ENCODE measurements around the gene GPD2.
"Not testable (repeated sequence)": the region's sequence is repeated elsewhere in the genome, so short reads cannot be mapped to it uniquely, and the experiment has no call there.

Gene GPD2

DNA sequence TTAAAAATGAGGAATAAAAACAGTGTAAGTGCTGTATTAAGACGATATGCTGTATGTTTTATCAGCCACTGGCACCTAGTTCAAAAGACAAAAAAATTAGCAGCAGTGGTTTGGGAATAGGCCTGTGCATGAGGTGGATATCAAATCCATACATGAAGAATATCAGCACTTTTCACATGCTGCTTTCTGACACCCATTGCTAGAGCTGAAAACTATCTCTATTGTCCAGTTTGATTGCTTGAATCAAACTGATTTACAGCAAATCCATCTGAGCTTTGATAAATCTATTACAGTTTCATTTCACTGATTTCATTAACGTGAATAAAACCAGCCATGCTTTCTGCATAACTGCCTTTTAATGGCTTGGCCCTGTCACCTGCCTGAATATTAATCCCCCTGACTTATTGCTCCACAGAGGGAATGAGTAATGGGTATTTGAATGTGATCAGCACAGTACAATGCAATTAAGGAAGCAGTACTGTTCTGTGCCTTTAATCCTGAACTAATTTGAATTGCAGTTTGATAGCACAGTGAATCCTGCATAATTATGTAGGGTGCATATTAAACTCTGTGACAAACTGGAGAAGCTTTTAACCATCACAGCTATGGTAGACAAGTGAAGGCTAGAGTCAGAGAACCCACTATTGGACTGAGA, 154.0 kb downstream of the GPD2 start:
- no peak for DNase-seq (ENCODE audit: low read depth)

DNA sequence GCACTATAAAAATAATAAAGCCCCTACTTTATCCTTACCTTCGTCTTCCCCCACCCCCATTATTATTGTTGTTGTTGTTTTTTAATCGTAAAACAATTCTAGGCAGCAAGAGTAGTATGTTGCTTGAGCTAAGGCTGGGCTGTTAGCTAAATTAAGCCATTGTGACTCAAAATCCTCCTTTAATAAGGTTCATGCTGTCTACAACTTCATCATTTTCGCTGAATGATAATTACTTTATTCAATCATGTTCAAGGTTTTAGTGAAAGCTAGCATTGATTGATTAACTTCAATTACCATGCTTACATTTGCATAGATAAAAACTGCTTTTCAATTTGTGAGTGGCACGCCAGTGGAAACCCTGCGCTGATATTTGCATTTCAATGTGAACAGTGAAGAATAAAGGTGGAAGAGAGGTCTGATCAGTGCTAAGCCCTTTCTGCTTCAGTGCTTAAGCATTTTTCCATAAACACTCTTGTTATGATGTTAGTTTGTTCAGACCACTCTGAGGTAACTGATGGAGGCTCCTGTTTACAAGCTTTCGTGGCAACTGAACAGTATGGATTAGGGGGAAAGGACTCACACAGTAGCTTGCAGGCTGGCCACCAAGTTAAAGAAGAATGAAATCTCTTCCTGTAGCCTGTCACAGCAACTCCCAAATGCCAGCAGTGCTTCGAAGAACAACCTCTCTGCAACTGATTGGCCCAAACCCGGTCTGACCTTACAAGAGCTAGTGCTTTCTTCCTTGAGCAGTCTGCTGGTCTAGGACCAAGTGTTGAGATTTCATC, 156.8 kb downstream of the GPD2 start:
- no peak for DNase-seq (ENCODE audit: low read depth)

DNA sequence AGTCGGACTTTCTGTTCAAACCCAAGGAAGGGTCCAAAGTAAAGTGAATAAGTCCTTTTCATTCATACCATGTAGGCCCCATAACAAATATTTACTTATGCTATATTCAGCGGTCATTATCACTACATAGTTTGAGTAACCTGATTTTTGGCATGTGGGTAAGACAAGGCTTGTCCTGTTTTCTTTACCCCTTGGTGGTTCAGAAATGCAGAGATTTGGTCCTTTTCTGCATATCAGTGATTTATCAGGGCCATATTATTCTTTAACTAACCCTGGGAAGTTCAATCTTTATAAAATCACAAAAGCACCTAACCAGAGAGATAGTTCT, 157.4 kb downstream of the GPD2 start:
- no peak for DNase-seq (ENCODE audit: low read depth)

DNA sequence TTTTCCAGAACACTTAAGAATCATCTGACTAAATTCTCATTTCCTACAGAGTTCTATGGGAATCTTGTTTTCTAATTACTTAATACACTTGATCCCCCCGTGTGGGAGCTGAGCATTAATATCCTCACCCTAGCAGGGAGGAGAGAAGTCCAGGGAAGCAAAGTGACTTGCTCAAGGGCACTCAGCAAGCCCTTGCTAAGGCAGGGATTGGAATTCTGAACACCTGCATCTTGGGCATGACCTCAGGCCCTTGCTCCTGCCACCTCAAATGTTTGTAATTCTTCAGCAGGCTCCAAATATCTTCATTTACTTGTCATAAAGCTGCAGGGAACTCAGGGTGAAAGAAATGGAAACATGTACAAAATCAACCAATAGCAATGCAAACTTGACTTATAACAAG, 162.4 kb downstream of the GPD2 start:
- no peak for DNase-seq (ENCODE audit: low read depth)

DNA sequence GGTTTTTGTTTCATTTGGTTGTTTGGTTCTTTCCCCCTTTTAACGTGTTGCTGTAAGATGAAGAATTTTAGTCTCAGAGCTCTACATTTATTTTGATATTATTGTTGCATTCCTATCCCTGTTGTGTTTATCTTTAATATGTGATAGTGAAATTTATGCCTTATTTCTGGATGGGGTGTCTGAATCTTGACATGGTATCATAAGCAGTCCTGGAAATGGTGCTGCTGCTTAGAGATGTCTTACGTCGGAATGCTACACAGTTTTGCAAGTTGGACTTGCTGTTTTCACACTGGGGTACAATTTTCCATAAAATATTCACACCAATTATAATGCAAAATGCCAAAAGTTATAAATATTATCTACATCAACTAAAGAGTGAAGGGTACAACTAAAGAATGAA, 164.0 kb downstream of the GPD2 start:
- DNase-seq (ENCODE audit: low read depth) = no peak

DNA sequence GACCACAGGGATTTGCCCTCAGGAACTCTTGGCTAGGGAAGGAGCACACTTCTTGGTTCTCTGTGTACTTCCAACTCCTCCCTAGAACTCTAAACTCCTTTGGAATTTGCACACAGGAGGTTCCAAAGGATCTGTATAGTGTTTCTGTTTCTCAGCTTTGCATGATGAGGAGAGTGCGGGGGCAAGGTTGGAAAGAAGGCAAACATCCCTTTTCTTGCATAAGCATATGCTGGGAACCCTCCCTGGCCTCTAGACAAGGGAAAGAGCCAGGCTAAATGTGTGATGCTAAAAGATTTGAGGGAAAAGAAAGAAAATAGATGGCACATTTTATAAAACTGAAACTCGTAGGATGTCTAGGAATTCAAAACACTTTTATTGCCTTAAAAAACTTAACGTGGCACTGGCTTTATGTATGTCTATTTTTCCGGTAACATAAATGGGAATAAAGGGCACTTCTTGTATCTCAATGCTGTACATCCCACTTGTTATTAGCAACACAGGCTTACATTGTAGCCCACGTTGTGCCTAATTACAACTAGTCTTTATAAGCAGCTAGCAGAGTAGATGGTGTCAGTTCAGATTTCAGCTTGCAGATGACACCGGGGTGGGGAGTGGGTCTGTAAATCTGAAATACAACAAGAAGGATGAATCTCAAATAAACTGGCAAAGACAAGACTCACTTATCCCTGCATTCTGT, 165.8 kb downstream of the GPD2 start:
- DNase-seq (ENCODE audit: low read depth) = no peak

DNA sequence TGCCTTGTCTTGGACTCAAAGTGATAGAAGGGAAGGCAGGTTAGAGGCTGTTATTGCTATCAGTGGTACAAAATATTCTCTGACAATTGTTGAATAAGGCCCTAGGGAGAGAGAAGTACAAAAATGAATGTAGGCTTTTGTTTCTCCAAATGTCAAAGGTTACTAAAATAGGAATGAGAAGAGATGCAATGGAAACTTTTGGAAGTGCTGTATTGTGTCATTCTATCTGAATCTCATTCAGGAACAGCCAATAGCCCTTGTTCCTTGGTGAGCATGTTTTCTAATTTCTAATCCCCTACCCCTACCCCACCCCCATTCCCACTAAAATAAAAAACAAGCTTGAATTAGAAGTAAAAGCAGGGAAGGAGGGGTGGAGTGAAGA, 166.4 kb downstream of the GPD2 start:
- no peak for DNase-seq (ENCODE audit: low read depth)

DNA sequence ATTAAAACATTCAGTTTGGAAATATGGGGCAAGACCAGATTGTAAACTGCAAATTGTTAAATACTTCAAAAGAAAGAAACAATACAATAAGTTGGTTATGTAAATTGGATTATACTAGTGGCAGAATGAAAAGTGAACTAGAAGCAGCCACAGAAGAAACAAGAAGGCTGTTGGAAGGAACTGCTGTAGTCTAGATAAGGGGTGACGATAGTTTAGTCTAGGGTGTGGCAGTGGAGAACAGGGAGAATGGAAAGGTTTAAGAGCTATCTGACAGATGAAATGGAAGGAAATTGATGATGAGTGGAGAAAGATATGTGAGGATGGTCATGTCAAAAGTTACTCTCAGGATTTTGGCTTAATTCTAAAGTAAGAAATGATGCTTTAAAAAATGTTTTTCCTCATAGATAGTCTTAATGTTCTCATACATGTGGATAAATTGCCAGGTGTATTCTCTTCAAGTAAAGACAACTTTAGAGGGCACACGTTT, 179.7 kb downstream of the GPD2 start:
- no peak for DNase-seq (ENCODE audit: low read depth)

DNA sequence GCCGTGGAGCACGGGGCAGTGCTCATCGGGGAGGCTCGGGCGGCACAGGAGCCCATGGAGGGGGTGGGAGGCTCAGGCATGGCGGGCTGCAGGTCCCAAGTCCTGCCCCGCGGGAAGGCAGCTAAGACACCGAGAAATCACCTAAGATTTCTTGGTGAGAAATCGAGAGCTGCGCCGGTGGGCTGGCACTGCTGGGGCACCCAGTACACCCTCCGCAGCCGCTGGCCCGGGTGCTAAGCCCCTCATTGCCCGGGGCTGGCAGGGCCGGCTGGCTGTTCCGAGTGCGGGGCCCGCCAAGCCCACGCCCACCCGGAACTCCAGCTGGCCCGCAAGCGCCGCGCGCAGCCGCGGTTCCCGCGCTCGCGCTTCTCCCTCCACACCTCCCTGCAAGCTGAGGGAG, 181.9 kb downstream of the GPD2 start:
- DNase-seq (ENCODE audit: low read depth) = not testable (repeated sequence)

DNA sequence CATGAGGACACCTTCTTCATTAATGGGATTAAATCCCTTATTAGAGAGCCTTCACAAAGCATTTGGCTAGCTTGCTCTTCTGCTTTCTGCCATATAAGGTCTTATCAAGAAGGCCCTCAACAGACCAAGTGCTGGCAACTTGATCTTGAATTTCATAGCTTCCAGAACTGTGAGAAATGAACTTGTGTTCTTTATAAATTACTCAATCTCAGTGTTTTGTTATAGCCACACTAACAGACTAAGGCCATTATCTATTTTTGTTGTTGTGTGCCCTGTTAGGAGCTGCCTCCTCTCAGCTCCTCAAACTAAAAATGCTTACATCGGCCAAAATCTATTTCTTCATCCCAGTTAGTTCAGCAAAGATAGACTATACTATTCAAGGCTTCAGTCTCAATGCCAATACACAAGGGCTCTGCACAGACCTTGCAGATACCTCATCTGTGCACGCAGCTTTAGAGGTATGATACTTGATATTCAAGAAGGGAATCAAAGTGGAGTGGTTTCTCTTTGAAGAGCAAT, 182.9 kb downstream of the GPD2 start:
- DNase-seq (ENCODE audit: low read depth) = no peak

DNA sequence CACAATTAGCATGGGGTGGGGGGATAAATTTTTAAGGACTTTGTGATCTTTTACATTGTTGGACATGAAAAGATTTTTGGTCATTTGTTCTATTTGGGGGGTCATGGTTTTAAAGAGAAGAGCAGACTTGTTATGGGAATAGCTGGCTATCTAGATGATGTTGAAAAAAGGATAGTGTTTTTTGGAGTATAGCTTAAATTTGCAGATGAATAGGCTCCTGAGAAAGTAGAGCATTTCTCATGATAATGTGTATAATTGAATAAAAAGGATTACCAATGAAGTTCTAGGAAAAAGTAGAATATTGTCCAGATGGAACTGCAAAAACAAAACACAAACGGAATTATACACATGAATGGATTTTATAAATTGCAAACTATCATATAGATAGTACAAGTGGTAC, 186.3 kb downstream of the GPD2 start:
- no peak for DNase-seq (ENCODE audit: low read depth)

DNA sequence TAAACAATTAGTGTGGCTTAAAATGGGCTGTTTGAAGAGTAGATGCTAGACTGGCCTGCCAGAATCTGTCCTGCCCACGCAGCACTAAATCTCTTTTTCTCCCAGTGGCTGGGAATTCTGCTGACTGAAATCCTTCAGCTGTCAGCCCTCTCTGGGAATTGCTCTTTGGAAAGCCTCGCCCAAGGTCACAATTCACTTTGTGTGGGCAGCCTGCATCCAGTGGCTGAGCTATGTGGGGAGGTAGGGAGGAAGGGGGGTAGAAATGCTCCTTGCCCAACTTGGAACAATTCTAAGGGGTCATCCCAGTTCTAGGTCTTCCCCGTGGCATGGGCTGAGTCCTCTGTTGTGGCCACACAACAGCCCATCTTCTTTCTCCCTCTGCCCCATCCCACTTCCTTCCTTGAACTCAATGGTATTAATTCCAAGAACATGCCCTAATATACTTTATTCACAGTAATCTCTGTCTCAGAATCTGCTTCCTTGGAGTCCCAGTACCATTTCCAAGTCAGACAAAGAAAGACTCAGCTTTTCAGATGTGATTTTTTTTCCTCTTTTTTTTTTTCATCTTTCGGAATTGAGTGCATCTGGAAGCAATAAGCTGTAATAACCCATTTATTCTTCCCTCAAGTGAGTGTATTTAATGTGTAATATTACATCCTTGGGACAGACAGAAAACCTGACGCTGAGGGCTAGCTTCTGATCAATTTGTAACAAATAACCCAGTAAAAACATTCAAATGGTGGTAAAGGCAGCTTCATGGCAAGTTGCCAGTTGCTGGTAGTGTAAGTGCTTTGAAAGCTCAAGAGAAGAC, 189.4 kb downstream of the GPD2 start:
- no peak for DNase-seq (ENCODE audit: low read depth)

DNA sequence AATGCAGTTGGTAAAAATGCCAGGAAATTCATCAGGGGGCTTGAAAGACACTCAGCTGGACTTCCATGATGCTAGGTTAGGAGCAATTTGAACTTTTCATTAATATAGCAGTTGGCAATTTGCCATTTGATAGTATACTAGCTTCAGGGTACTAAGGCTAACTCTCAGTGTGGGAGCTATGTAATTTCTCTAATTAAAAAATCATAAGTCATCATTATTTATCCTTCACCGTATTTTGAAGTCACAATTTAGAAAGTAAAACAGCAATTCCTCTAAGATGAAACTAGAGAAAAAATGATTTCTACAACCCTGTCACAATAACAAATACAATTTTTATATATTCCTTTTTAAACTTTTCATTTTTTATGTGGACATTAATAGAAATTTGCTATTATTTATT, 190.8 kb downstream of the GPD2 start:
- no peak for DNase-seq (ENCODE audit: low read depth)

DNA sequence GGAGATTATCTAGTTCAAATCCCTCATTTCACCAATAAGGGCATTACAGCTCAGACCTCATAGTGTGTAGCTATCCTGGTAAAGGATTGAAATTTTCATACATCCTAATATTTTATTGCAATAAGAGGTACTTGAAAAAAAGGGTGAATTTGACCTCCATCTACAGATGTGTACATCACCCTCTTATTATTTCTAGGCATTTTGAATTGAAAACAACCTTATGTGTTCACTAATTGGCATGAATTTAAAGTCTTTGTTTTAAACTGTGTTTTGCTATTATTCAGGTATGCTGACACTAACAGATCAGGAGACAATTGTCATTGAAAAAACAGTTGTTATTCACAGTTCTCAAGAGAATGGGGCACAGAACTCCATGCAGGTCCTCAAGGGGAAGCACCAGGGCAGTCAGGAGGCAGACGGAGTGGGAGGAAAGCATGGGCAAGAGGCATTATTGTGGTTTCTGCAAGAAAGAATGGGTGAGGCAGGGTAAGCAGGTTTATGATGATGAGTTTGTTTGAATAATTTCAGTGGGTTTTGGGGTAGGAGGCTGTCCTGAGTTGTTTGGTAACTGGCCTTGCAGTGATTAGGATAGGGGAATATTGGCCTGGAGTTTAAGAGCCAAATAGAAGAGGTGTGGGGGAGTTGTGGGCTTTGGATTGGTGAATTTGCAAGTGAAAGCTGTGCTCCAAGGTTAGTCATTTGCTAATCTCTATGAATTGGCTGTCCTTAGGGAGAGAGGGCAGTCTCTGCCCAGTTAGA, 194.6 kb downstream of the GPD2 start:
- DNase-seq (ENCODE audit: low read depth) = no peak

DNA sequence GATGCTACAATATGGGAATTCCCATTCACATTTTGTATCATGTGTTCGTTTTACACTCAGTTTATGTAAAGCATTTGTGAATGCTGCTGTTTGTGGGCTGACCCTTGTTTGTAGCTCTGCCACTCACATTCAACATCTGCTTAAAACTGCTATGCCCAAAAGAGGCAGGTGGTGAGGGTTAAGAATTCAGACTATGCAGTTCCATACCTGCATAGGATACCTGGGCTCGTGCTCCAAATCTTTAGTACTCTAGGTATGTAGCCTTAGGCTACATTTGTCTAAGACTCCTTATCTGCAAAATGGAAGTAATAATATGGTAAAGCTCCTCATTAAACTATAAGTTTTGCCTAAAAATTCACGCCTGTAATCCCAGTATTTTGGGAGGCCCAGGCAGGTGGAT, 199.5 kb downstream of the GPD2 start:
- DNase-seq (ENCODE audit: low read depth) = no peak
